Left ventricle myocardium inferior (tissue), 1 donor: Measurements from ENCODE around the gene LHFPL3. TPM values are rescaled to one million over a fixed set of nuclear protein-coding genes. Genes with fewer than 3 reads are reported as not detected.

Source experiments
- DNase-seq: peaks from one replicate; pipeline ENCODE4 v3.0.0-alpha.2; 2020
- H3K27ac ChIP-seq: fragments of 200-600 bp; replicated peaks from 2 replicates; pipeline ENCODE4 v1.8.0; 2021
- H3K27me3 ChIP-seq: fragments of 200-600 bp; 2 replicates; pipeline ENCODE4 v1.8.0; 2021; ENCODE audit warnings: low read depth
- H3K36me3 ChIP-seq: fragments of 200-600 bp; 2 replicates; pipeline ENCODE4 v1.8.0; 2021
- H3K4me1 ChIP-seq: fragments of 200-600 bp; 2 replicates; pipeline ENCODE4 v1.8.0; 2021
- H3K4me3 ChIP-seq: fragments of 200-600 bp; 2 replicates; pipeline ENCODE4 v1.8.0; 2021; ENCODE audit warnings: mild to moderate bottlenecking, moderate library complexity
- H3K9me3 ChIP-seq: fragments of 200-600 bp; replicated peaks from 2 replicates; pipeline ENCODE4 v1.8.0; 2021
- CTCF ChIP-seq: fragments of 200-600 bp; IDR thresholded peaks from 2 replicates; pipeline ENCODE4 v1.8.0; 2021; ENCODE audit warnings: antibody characterized with exemption, mild to moderate bottlenecking, borderline replicate concordance
- intact Hi-C: fragments of 100-400 bp; cut with micrococcal nuclease; formaldehyde crosslinking; loops from one replicate; pipeline ENCODE4 v1.11.0; 2022
- total RNA-seq: library from RNA; stranded (reverse); fragmentation: NEBNext Ultra II Directional; extraction: Animal tissue kit (Norgen Biotek cat#: 25700); gene quantifications from one replicate; pipeline ENCODE4 v1.2.1, GENCODE V29; 2021
- donor health status: DM: no; HTN: yes; CAD: no; lungs with severe emphysema.

LHFPL3 gene
- total RNA-seq, 1 donor from 2014 or later = not detected

- intact Hi-C loops = no loop called here
These were observed 527.5 kb downstream of the LHFPL3 start for GRCh38 chr7:104855861-104856260.

DNA sequence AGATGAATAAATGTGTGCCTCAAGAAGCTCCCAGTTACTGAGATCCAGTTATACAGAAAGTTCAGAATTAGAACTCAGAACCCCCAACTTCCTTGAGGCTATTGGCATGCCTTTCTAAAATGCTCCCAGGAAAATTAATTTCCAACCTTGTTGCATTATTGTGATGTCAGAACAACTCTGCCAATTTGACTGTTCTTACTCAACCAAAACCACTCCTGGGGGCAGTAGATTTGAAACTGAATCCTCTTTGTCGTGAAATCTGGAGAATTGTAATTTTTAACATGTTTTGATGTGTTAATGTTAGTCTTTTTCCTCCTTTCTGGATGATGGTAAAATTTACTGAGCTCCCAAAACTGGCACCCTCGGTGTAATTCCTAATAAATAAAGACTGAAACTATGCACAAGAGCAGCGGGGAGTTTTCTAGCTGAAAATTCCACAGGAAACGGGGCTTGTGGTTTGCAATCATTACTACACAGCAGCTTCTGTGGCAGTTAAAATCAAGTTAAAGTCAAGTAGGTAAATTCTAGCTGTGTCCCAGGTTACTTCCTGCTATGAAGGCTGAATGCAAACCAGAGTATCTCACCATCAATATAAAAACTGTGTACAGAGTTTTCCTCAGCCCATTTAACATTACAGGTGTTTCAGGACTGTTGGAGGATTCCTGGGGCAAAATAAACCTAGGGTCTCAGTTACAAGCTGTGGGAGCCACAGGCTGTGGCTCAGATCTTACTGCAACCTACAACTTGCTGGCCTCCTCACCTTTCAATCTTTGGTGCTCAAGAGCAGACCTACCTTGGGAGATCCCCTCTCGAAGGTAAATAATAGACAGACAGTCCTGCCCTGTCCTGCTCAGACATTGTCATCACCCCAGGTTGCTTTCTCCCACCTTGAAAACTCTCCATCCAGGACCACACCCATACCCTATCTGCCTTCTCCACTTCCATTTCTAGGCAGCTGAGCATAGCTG lies 529.3 kb downstream of the LHFPL3 start:
- no peaks in the 10 kb centered on the region for H3K36me3 ChIP-seq
- H3K4me1 ChIP-seq = peaks cover 5% of the 10 kb centered on the region
- H3K4me3 ChIP-seq = no peak overlapping the region
- no peak overlapping the region for H3K27ac ChIP-seq
- no peak for DNase-seq
- H3K9me3 ChIP-seq = no peaks in the 10 kb centered on the region
- H3K27me3 ChIP-seq = peaks cover 19% of the 10 kb centered on the region
- TF ChIP-seq CTCF = no peak
- intact Hi-C loops = no loop called here

More at GRCh38 chr7:104855861-104856260, 527.5 kb downstream of the LHFPL3 start:
- no peaks in the 10 kb centered on the region for H3K36me3 ChIP-seq
- H3K27me3 ChIP-seq = peaks cover 14% of the 10 kb centered on the region
- H3K9me3 ChIP-seq = no peaks in the 10 kb centered on the region
- TF ChIP-seq CTCF = no peak
- H3K4me1 ChIP-seq = no peaks in the 10 kb centered on the region
- no peak for DNase-seq
- H3K4me3 ChIP-seq = no peak overlapping the region
- no peak overlapping the region for H3K27ac ChIP-seq

DNA sequence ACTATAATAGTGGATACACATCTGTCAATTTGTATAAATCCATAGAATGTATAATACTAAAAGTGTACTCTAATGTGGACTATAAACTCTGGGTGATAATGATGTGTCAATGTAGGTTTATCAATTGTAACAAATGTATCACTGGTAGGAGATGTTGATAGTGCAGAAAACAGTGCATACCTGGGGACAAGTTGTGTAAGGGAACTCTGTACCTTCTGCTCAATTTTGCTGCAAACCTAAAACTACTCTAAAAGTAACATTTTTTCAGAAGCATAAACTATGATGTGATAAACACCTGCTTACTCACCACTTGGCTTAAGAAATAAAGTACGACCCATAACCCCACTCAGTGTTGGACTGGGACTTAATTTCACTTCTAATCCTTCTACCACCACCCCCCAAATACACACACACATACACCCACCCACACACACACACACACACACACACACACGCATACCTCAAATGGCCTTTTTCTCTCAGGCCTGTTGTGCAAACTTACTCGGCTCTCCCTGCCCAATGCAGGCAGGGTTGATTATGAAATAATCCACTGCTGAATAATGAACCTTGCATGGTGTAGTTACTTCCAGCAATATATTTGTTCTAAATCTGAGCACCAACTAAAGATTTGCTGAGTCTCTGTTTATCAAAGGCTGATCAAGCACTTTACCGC lies 531.5 kb downstream of the LHFPL3 start:
- Histone ChIP-seq H3K36me3 (no peaks in the 10 kb centered on the region), H3K27ac (no peak overlapping the region), H3K9me3 (peaks cover 10% of the 10 kb centered on the region), H3K4me3 (no peak overlapping the region), H3K27me3 (peaks cover 41% of the 10 kb centered on the region), H3K4me1 (peaks cover 5% of the 10 kb centered on the region)
- DNase-seq = no peak
- intact Hi-C loops = no loop called here
- no peak for TF ChIP-seq CTCF

DNA sequence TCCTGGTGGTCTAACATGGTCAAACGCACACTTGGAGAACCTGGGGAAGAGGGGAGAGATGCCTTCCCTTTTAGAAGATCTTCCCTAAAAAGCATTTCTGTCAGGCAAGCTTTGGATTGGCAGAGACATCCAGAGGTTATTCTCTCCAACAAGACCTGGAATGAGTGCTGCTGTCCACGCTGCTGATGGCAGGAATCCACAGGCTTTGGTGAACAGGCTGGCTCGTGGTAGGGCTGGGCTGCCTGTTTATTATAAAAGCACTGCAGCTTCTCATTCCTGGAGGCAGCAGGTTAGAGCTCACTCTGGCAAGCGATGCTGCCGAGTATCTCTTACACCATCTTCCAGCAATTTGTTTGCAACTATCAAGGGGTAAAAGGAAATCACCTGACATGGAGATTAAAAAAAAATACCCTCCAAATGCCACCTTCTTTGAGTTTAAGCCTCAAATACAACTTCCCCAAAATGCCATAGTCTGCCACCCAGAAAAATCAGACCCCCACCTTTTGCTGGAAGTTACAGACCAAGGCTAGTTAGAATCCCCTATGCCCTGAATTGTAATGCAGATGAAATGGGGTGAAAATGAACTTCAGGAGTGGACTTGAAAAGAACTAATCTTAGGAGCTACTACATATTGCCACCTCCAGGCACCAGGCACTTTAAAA lies 533.5 kb downstream of the LHFPL3 start:
- no peak overlapping the region for H3K4me3 ChIP-seq
- H3K27me3 ChIP-seq = peaks cover 35% of the 10 kb centered on the region
- no peaks in the 10 kb centered on the region for H3K36me3 ChIP-seq
- H3K27ac ChIP-seq = no peak overlapping the region
- intact Hi-C loops = no loop called here
- no peak for TF ChIP-seq CTCF
- peaks cover 5% of the 10 kb centered on the region for H3K4me1 ChIP-seq
- DNase-seq = no peak
- H3K9me3 ChIP-seq = peaks cover 10% of the 10 kb centered on the region

DNA sequence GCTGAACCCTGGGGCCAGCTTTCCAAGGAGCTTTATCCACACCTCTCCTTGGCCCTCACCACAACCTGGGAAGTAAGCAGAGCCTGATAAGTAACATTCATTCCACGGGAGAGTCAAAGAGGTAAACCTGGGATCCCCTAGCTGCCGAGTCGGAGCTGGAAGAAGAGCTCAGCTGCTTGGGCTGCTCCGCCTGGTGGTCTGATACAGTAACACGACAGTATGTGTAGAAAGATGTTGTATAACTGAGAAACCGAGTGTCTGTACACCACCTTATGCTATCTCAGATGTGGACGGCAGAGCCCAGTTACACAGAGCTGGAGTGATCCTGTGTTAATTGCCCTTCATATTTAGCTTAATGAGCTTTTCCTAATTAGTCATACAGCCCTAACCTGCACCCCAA lies 534.3 kb downstream of the LHFPL3 start:
- H3K4me3 ChIP-seq = no peak overlapping the region
- H3K27me3 ChIP-seq = peaks cover 27% of the 10 kb centered on the region
- H3K4me1 ChIP-seq = peaks cover 5% of the 10 kb centered on the region
- no peaks in the 10 kb centered on the region for H3K36me3 ChIP-seq
- no peak for DNase-seq
- peak; percentile 19 for TF ChIP-seq CTCF
- peaks cover 10% of the 10 kb centered on the region for H3K9me3 ChIP-seq
- intact Hi-C loops = no loop called here
- H3K27ac ChIP-seq = no peak overlapping the region
